NCI-H146 (cell line): ENCODE measurements around the gene CDX2.
"Not testable (repeated sequence)": the region's sequence is repeated elsewhere in the genome, so short reads cannot be mapped to it uniquely, and the experiment has no call there.

Source experiments
- DNase-seq: peaks from one replicate; lab custom pipeline; 2025; lab: John Stamatoyannopoulos, UW

Gene CDX2

GRCh38 chr13:27969082-27969865 lies at the start of gene CDX2:
Gene CDX2 (minus strand): TSS chr13:27969315. CDS start chr13:27969006, 309 bp downstream.
- DNase-seq = no peak

GRCh38 chr13:28014301-28014700 lies 45.2 kb upstream of the CDX2 start:
- DNase-seq = no peak

GRCh38 chr13:28013482-28013881 lies 44.4 kb upstream of the CDX2 start:
- no peak for DNase-seq

- no peak for DNase-seq
Measured at GRCh38 chr13:28012896-28013295, 43.8 kb upstream of the CDX2 start.

GRCh38 chr13:28012383-28012782 lies 43.3 kb upstream of the CDX2 start:
- no peak for DNase-seq

- DNase-seq = no peak
Measured at GRCh38 chr13:28010046-28010445, 40.9 kb upstream of the CDX2 start.

- DNase-seq = not testable (repeated sequence)
Measured at GRCh38 chr13:28005016-28005415, 35.9 kb upstream of the CDX2 start.

GRCh38 chr13:28002886-28003698 lies 34.0 kb upstream of the CDX2 start:
- no peak for DNase-seq

GRCh38 chr13:28001837-28002473 lies 32.8 kb upstream of the CDX2 start:
- DNase-seq = no peak

- no peak for DNase-seq
Measured at GRCh38 chr13:28001049-28001448, 31.9 kb upstream of the CDX2 start.

GRCh38 chr13:28000567-28000966 lies 31.5 kb upstream of the CDX2 start:
- DNase-seq = no peak

GRCh38 chr13:27997904-27998522 lies 28.9 kb upstream of the CDX2 start:
- peak; percentile 16 for DNase-seq

- DNase-seq = no peak
Measured at GRCh38 chr13:27991881-27992280, 22.8 kb upstream of the CDX2 start.

GRCh38 chr13:27988520-27988919 lies 19.4 kb upstream of the CDX2 start, which contains the start of gene URAD:
Gene URAD (minus strand): TSS chr13:27988693. CDS start chr13:27988637, 56 bp downstream.
- DNase-seq = no peak

- DNase-seq = no peak
Measured at GRCh38 chr13:27985600-27985999, 16.5 kb upstream of the CDX2 start.

- no peak for DNase-seq
Measured at GRCh38 chr13:27982361-27982760, 13.2 kb upstream of the CDX2 start.

- no peak for DNase-seq
Measured at GRCh38 chr13:27981006-27981708, 12.0 kb upstream of the CDX2 start.

GRCh38 chr13:27980280-27980998 lies 11.3 kb upstream of the CDX2 start:
- no peak for DNase-seq

GRCh38 chr13:27979765-27980279 lies 10.7 kb upstream of the CDX2 start:
- no peak for DNase-seq

GRCh38 chr13:27979001-27979643 lies 10.0 kb upstream of the CDX2 start:
- no peak for DNase-seq
